NCI-H146 treated with DMSO at 0.1 percent for 48 hours (cell line): ENCODE measurements around the gene STX4.

Source experiments
- DNase-seq: peaks from one replicate; lab custom pipeline; 2025; ENCODE audit not compliant: unreplicated experiment; lab: John Stamatoyannopoulos, UW

Gene STX4

GRCh38 chr16:31032736-31033708 lies at the start of gene STX4:
TSS of gene STX4 (plus strand) at chr16:31033558. CDS start at chr16:31033806, 248 bp downstream.
- peak; percentile 91 for DNase-seq

GRCh38 chr16:30983898-30984610 lies 49.3 kb upstream of the STX4 start:
- no peak for DNase-seq

GRCh38 chr16:30984669-30985400 lies 48.5 kb upstream of the STX4 start, which contains the start of gene HSD3B7:
TSS of gene HSD3B7 (plus strand) at chr16:30985207. CDS start at chr16:30985659, 452 bp downstream.
- DNase-seq = peak; percentile 58

GRCh38 chr16:30985401-30986128 lies 47.8 kb upstream of the STX4 start:
- peak; percentile 87 for DNase-seq

GRCh38 chr16:30986129-30986991 lies 47.0 kb upstream of the STX4 start:
- DNase-seq = no peak

- DNase-seq = no peak
Measured at GRCh38 chr16:30987581-30988190, 45.7 kb upstream of the STX4 start.

GRCh38 chr16:30989469-30990047 lies 43.8 kb upstream of the STX4 start:
- no peak for DNase-seq

- DNase-seq = no peak
Measured at GRCh38 chr16:30990105-30990504, 43.3 kb upstream of the STX4 start.

GRCh38 chr16:30991052-30991451 lies 42.3 kb upstream of the STX4 start:
- no peak for DNase-seq

- no peak for DNase-seq
Measured at GRCh38 chr16:30992276-30992780, 41.0 kb upstream of the STX4 start.

GRCh38 chr16:30992931-30993816 lies 40.2 kb upstream of the STX4 start:
- no peak for DNase-seq

GRCh38 chr16:30995927-30996323 lies 37.4 kb upstream of the STX4 start:
- no peak for DNase-seq

GRCh38 chr16:30996324-30996984 lies 36.9 kb upstream of the STX4 start:
- DNase-seq = no peak

- peak; percentile 44 for DNase-seq
Measured at GRCh38 chr16:30996985-30997724, 36.2 kb upstream of the STX4 start.

GRCh38 chr16:30997725-30998711 lies 35.3 kb upstream of the STX4 start:
- no peak for DNase-seq
